HCT116 (cell line): Measurements from ENCODE around the gene TADA2B. TPM values are rescaled to one million over a fixed set of nuclear protein-coding genes. Genes with fewer than 3 reads are reported as not detected.

Experiments
- ATAC-seq: fragments of 200-7000 bp; cut with Tn5 transposase; 2 replicates; pipeline ENCODE4 v1.9.1; 2020; ENCODE audit warnings: mild to moderate bottlenecking, moderate library complexity
- BruUV-seq: library from RNA; stranded (reverse); fragments of 400-500 nt; replicated peaks from 2 replicates; lab custom pipeline; 2021; lab: Mats Ljungman, UMichigan
- CTCF ChIA-PET: fragments of 300-600 bp; sonication (Branson Sonifier 250); formaldehyde crosslinking; loops from one replicate; lab custom pipeline; 2021; ENCODE audit warnings: antibody characterized with exemption; lab: Charles Lee
- POLR2A ChIA-PET: fragments of 300-600, 350-600 bp; sonication (Branson Sonifier 250); formaldehyde crosslinking; loops from one replicate; lab custom pipeline; 2021; ENCODE audit warnings: antibody characterized with exemption; lab: Charles Lee
- RAD21 ChIA-PET, 2 experiments: fragments of 300-600 bp; sonication (Branson Sonifier 250); formaldehyde crosslinking; loops; one replicate each; lab custom pipeline; 2023; ENCODE audit warnings: low total read pairs in 2 of 2; ENCODE audit not compliant: uncharacterized antibody in 2 of 2, unreplicated experiment in 2 of 2, low non-redundant PET in 1 of 2; lab: Charles Lee
- DNase-seq: peaks from one replicate; pipeline ENCODE4 v3.0.0-alpha.2; 2010; ENCODE audit warnings: low read depth, low spot score
- H2AFZ ChIP-seq: fragments of 200-600 bp; shearing (Covaris generic), sonication (generic); 2 replicates; pipeline ENCODE4 v1.6.1; 2017; ENCODE audit warnings: low read depth, mixed run types, mixed read lengths, antibody characterized with exemption, low read length; ENCODE audit not compliant: poor library complexity, severe bottlenecking
- H3K27ac ChIP-seq: 2 replicates; pipeline ENCODE4 v1.5.1; 2012; ENCODE audit warnings: low read depth, low read length
- H3K27me3 ChIP-seq: fragments of 200-600 bp; sonication (generic); 2 replicates; pipeline ENCODE4 v1.6.1; 2016; ENCODE audit warnings: mixed run types, low read length, mixed read lengths; ENCODE audit not compliant: insufficient read depth
- H3K36me3 ChIP-seq, 2 experiments: fragments of 200-500 bp in 1 of 2; fragments of 200-600 bp in 1 of 2; sonication (Bioruptor generic) in 1 of 2; sonication (generic) in 1 of 2; 2 replicates each; pipeline versions ENCODE4 v1.5.1 to v1.6.1; 2014 to 2016; ENCODE audit warnings: low read length in 2 of 2, inconsistent platforms in 1 of 2, mixed read lengths in 1 of 2, mixed run types in 1 of 2; ENCODE audit not compliant: insufficient read depth in 2 of 2, control insufficient read depth in 1 of 2
- H3K4me1 ChIP-seq, 2 experiments: fragments of 200-600 bp in 1 of 2; sonication (generic) in 1 of 2; 2 replicates each; pipeline versions ENCODE4 v1.5.1 to v1.6.1; 2012 to 2017; ENCODE audit warnings: low read length in 2 of 2, inconsistent platforms in 1 of 2, mild to moderate bottlenecking in 1 of 2, mixed read lengths in 1 of 2, mixed run types in 1 of 2, moderate library complexity in 1 of 2; ENCODE audit not compliant: insufficient read depth in 2 of 2, control insufficient read depth in 1 of 2
- H3K4me2 ChIP-seq: fragments of 200-600 bp; sonication (generic); 2 replicates; pipeline ENCODE4 v1.6.1; 2017; ENCODE audit warnings: mixed run types, low read length, mixed read lengths
- H3K4me3 ChIP-seq, 2 experiments: fragments of 200-600 bp in 1 of 2; sonication (generic) in 1 of 2; replicated peaks in 1 of 2; 2 replicates each; pipeline ENCODE4 v1.5.1; 2011 to 2016; ENCODE audit warnings: low read length in 2 of 2, control low read depth in 1 of 2, low read depth in 1 of 2, mild to moderate bottlenecking in 1 of 2, mixed read lengths in 1 of 2, mixed run types in 1 of 2
- H3K79me2 ChIP-seq: fragments of 200-600 bp; sonication (generic); 2 replicates; pipeline ENCODE4 v1.6.1; 2017; ENCODE audit warnings: mild to moderate bottlenecking, mixed run types, low read length, moderate library complexity, mixed read lengths; ENCODE audit not compliant: insufficient read depth
- H3K9ac ChIP-seq: fragments of 200-600 bp; sonication (generic); 2 replicates; pipeline ENCODE4 v1.6.1; 2016; ENCODE audit warnings: low read length, mixed read lengths
- H3K9me2 ChIP-seq: fragments of 200-600 bp; sonication (generic), shearing (Covaris generic); 2 replicates; pipeline ENCODE4 v1.6.1; 2017; ENCODE audit warnings: mixed run types, mild to moderate bottlenecking, moderate library complexity; ENCODE audit not compliant: insufficient read depth
- H3K9me3 ChIP-seq, 2 experiments: fragments of 200-500 bp in 1 of 2; fragments of 200-600 bp in 1 of 2; sonication (Bioruptor generic) in 1 of 2; sonication (generic) in 1 of 2; 2 replicates each; pipeline ENCODE4 v1.6.1; 2014 to 2017; ENCODE audit warnings: low read length in 2 of 2, mixed read lengths in 2 of 2, inconsistent platforms in 1 of 2, low read depth in 1 of 2, mild to moderate bottlenecking in 1 of 2, mixed run types in 1 of 2, moderate library complexity in 1 of 2; ENCODE audit not compliant: control insufficient read depth in 1 of 2, insufficient read depth in 1 of 2
- H4K20me1 ChIP-seq: fragments of 200-600 bp; sonication (generic), shearing (Covaris generic); 2 replicates; pipeline ENCODE4 v1.6.1; 2017; ENCODE audit warnings: mixed run types, mild to moderate bottlenecking, moderate library complexity; ENCODE audit not compliant: insufficient read depth
- CTCF ChIP-seq, 3 experiments: fragments of 200-600 bp in 1 of 3; sonication (generic) in 1 of 3; IDR thresholded peaks in 2 of 3; conservative IDR thresholded peaks in 1 of 3; 2 replicates each; pipeline ENCODE4 v1.5.1; 2012 to 2017; ENCODE audit warnings: low read depth in 2 of 3, low read length in 2 of 3, antibody characterized with exemption in 1 of 3, borderline replicate concordance in 1 of 3, control low read depth in 1 of 3, mild to moderate bottlenecking in 1 of 3, mixed read lengths in 1 of 3, mixed run types in 1 of 3, moderate library complexity in 1 of 3; ENCODE audit not compliant: insufficient read depth in 1 of 3
- EGR1 ChIP-seq: IDR thresholded peaks from 2 replicates; pipeline ENCODE4 v1.6.1; 2012; ENCODE audit warnings: low read depth
- FOSL1 ChIP-seq: IDR thresholded peaks from 2 replicates; pipeline ENCODE4 v1.6.1; 2012; ENCODE audit warnings: low read depth
- MAX ChIP-seq: IDR thresholded peaks from 2 replicates; pipeline ENCODE4 v1.6.1; 2012
- SIN3A ChIP-seq: IDR thresholded peaks from 2 replicates; pipeline ENCODE4 v1.6.1; 2012; ENCODE audit warnings: low read depth
- YY1 ChIP-seq: IDR thresholded peaks from 2 replicates; pipeline ENCODE4 v1.6.1; 2011; ENCODE audit warnings: low read length, low read depth, moderate library complexity, mild to moderate bottlenecking; ENCODE audit not compliant: insufficient replicate concordance; ENCODE audit errors: extremely low read depth
- intact Hi-C: fragments of 100-400 bp; cut with micrococcal nuclease; formaldehyde crosslinking; loops from 2 replicates; pipeline ENCODE4 v1.10.0; 2022
- total RNA-seq: library from RNA; stranded (reverse); gene quantifications from one replicate; pipeline ENCODE4 v1.2.1, GENCODE V29; 2021; ENCODE audit not compliant: unreplicated experiment
- TF ChIP-seq, protein P1 (sequence below): IDR thresholded peaks from 2 replicates; pipeline ENCODE4 v1.6.1; 2012

The TADA2B gene
- total RNA-seq, 1 experiment from 2014 or later, result 13.4 TPM

- H2AFZ ChIP-seq, result no peak overlapping the region
- intact Hi-C loops, result no loop called here
- CTCF ChIA-PET, result interaction anchor here (1.1 to 1.5 kb wide), 2 partner anchors 9 to 36 kb away, joined by 3 read pairs; no protein-coding TSS in a partner anchor
- no peak overlapping the region for H3K4me3 ChIP-seq
- no peaks in the 10 kb centered on the region for H4K20me1 ChIP-seq
- no peaks in the 10 kb centered on the region for H3K9me2 ChIP-seq
- peak overlapping the region; percentile 27 for H3K4me2 ChIP-seq
- peak; percentile 34; the same call in 1 of the 2 replicates for ATAC-seq
- TF ChIP-seq CTCF (IDR thresholded peaks at IDR 0.05 in 2 of 3, conservative IDR thresholded peaks at IDR 0.05 in 1 of 3; ENCODE audit: borderline replicate concordance in 1 of 3, insufficient read depth in 1 of 3, low read depth in 2 of 3, low read length in 2 of 3) (no peak), FOSL1 (no peak), SIN3A (no peak), MAX (no peak), YY1 (no peak), EGR1 (no peak)
- TF ChIP-seq, protein P1, sequence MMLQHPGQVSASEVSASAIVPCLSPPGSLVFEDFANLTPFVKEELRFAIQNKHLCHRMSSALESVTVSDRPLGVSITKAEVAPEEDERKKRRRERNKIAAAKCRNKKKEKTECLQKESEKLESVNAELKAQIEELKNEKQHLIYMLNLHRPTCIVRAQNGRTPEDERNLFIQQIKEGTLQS, result no peak
- TF ChIP-seq, all 23 proteins: peak for 0
- BruUV-seq, result no TSS peak
- ChIA-PET POLR2A (interaction anchor here (0.7 kb wide), 1 partner anchor 20 kb away, joined by 4 read pairs; no protein-coding TSS in a partner anchor), RAD21 (no interaction called here)
- Histone ChIP-seq H3K27me3 (no peaks in the 10 kb centered on the region), H3K79me2 (no peaks in the 10 kb centered on the region), H3K9ac (no peak overlapping the region), H3K4me1 (peaks cover 4 to 47% of the 10 kb centered on the region in 2 experiments), H3K36me3 (peaks cover 3 to 14% of the 10 kb centered on the region in 2 experiments; a peak in 2 of 4 replicates), H3K9me3 (no peaks in the 10 kb centered on the region), H3K27ac (no peak overlapping the region)
- no peak for DNase-seq
These were observed 8.7 kb upstream of the TADA2B start for GRCh38 chr4:7034262-7035081.
